Tibial nerve (tissue), 4 donors: Measurements from ENCODE around the gene TMCO6. TPM values are rescaled to one million over a fixed set of nuclear protein-coding genes. Genes with fewer than 3 reads are reported as not detected.

Experiments used
- DNase-seq, 2 donors: peaks; one replicate each; pipeline ENCODE4 v3.0.0-alpha.2; 2019; ENCODE audit warnings: low spot score in 2 of 2
- H3K27ac ChIP-seq, 4 donors: fragments of 200-600 bp; sonication (generic) in 3 of 4; one replicate each; pipeline ENCODE4 v1.5.1; 2017 to 2019; ENCODE audit warnings: mild to moderate bottlenecking in 1 of 4
- H3K27me3 ChIP-seq, 2 donors: fragments of 200-600 bp; sonication (generic) in 1 of 2; one replicate each; pipeline versions ENCODE4 v1.5.1 to v1.6.0; 2017 to 2019
- H3K36me3 ChIP-seq, 3 donors: fragments of 200-600 bp; sonication (generic); one replicate each; pipeline ENCODE4 v1.5.1; 2018 to 2019
- H3K4me1 ChIP-seq, 4 donors: fragments of 200-600 bp; sonication (generic) in 3 of 4; one replicate each; pipeline ENCODE4 v1.5.1; 2017 to 2019
- H3K4me3 ChIP-seq, 4 donors: fragments of 200-600 bp; sonication (generic) in 3 of 4; one replicate each; pipeline ENCODE4 v1.5.1; 2017 to 2019; ENCODE audit warnings: mild to moderate bottlenecking in 1 of 4, moderate library complexity in 1 of 4
- H3K9me3 ChIP-seq, 4 donors: fragments of 200-600 bp; sonication (generic) in 3 of 4; one replicate each; pipeline ENCODE4 v1.5.1; 2017 to 2019
- EP300 ChIP-seq, 2 donors: sonication (generic); formaldehyde crosslinking; IDR thresholded peaks; one replicate each; pipeline ENCODE4 v1.6.1; 2017; ENCODE audit warnings: antibody characterized with exemption in 2 of 2, mild to moderate bottlenecking in 1 of 2
- POLR2A ChIP-seq, 2 donors: fragments of 450-650 bp; IDR thresholded peaks; one replicate each; pipeline ENCODE4 v1.6.1; 2017; ENCODE audit warnings: antibody characterized with exemption in 2 of 2, mild to moderate bottlenecking in 2 of 2, moderate library complexity in 2 of 2
- WGBS, 2 donors: methylation state at CpG; one replicate each; pipeline ENCODE4 v1.1.5; 2018; 5-methylcytosine and 5-hydroxymethylcytosine counted together
- total RNA-seq, 4 donors: library from RNA; depleted of rRNA; stranded (reverse); fragments of >200 nt; gene quantifications; one replicate each; pipeline ENCODE4 v1.1.0, GENCODE V29; 2016
- TF ChIP-seq, protein P1 (sequence below), 5 experiments: fragments of 200-600 bp in 3 of 5; fragments of 450-650 bp in 2 of 5; sonication (generic) in 3 of 5; IDR thresholded peaks; one replicate each; pipeline ENCODE4 v1.5.1; 2016 to 2019; ENCODE audit warnings: antibody characterized with exemption in 5 of 5, mild to moderate bottlenecking in 3 of 5, moderate library complexity in 2 of 5

TMCO6 gene
- total RNA-seq, 4 donors from 2014 or later: 72.8 to 129 (median 93.0) TPM

- H3K4me1 ChIP-seq: no peaks in the 10 kb centered on the region
- H3K36me3 ChIP-seq: peaks cover 3 to 99% (median 7%) of the 10 kb centered on the region in 3 donors
- H3K4me3 ChIP-seq: no peak overlapping the region
- DNase-seq: no peak
- H3K9me3 ChIP-seq: no peaks in the 10 kb centered on the region
- WGBS, 2 donors: 91 to 100% methylated on average over 2 to 3 of the region's 3 CpGs
- TF ChIP-seq EP300 (IDR thresholded peaks at IDR 0.05) (no peak), POLR2A (IDR thresholded peaks at IDR 0.05) (no peak)
- TF ChIP-seq, protein P1, sequence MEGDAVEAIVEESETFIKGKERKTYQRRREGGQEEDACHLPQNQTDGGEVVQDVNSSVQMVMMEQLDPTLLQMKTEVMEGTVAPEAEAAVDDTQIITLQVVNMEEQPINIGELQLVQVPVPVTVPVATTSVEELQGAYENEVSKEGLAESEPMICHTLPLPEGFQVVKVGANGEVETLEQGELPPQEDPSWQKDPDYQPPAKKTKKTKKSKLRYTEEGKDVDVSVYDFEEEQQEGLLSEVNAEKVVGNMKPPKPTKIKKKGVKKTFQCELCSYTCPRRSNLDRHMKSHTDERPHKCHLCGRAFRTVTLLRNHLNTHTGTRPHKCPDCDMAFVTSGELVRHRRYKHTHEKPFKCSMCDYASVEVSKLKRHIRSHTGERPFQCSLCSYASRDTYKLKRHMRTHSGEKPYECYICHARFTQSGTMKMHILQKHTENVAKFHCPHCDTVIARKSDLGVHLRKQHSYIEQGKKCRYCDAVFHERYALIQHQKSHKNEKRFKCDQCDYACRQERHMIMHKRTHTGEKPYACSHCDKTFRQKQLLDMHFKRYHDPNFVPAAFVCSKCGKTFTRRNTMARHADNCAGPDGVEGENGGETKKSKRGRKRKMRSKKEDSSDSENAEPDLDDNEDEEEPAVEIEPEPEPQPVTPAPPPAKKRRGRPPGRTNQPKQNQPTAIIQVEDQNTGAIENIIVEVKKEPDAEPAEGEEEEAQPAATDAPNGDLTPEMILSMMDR (IDR thresholded peaks at IDR 0.05): no peak
- no peak overlapping the region for H3K27ac ChIP-seq
- no peaks in the 10 kb centered on the region for H3K27me3 ChIP-seq
Measured at GRCh38 chr5:140677947-140678346, 38.7 kb downstream of the TMCO6 start.

- Histone ChIP-seq H3K9me3 (no peaks in the 10 kb centered on the region), H3K36me3 (peaks cover 3 to 99% (median 7%) of the 10 kb centered on the region in 3 donors), H3K4me3 (no peak overlapping the region), H3K27me3 (no peaks in the 10 kb centered on the region), H3K4me1 (no peaks in the 10 kb centered on the region), H3K27ac (no peak overlapping the region)
- 96% methylated on average over 7 of the region's 7 CpGs for WGBS, 2 donors
- no peak for DNase-seq
- TF ChIP-seq EP300 (IDR thresholded peaks at IDR 0.05): no peak
- TF ChIP-seq, protein P1 (IDR thresholded peaks at IDR 0.05): no peak
- TF ChIP-seq POLR2A (IDR thresholded peaks at IDR 0.05): no peak
Measured at GRCh38 chr5:140678993-140679392, 39.7 kb downstream of the TMCO6 start.

GRCh38 chr5:140690376-140690932 is 51.2 kb downstream of the TMCO6 start:
- no peak for DNase-seq
- no peaks in the 10 kb centered on the region for H3K9me3 ChIP-seq
- H3K4me3 ChIP-seq: peak overlapping the region; percentile 51 to 91 (median 78)
- peaks cover 0 to 58% (median under 1%) of the 10 kb centered on the region in 3 donors for H3K36me3 ChIP-seq
- 55 to 59% methylated on average over 8 of the region's 8 CpGs for WGBS, 2 donors
- H3K27me3 ChIP-seq: no peaks in the 10 kb centered on the region
- H3K4me1 ChIP-seq: peaks cover 0 to 38% (median 20%) of the 10 kb centered on the region in 4 donors
- no peak for TF ChIP-seq POLR2A (IDR thresholded peaks at IDR 0.05)
- TF ChIP-seq, protein P1 (IDR thresholded peaks at IDR 0.05): no peak
- no peak for TF ChIP-seq EP300 (IDR thresholded peaks at IDR 0.05)
- H3K27ac ChIP-seq: peak overlapping the region in 3 of 4 donors; percentile 85 to 89 (median 87)

DNA sequence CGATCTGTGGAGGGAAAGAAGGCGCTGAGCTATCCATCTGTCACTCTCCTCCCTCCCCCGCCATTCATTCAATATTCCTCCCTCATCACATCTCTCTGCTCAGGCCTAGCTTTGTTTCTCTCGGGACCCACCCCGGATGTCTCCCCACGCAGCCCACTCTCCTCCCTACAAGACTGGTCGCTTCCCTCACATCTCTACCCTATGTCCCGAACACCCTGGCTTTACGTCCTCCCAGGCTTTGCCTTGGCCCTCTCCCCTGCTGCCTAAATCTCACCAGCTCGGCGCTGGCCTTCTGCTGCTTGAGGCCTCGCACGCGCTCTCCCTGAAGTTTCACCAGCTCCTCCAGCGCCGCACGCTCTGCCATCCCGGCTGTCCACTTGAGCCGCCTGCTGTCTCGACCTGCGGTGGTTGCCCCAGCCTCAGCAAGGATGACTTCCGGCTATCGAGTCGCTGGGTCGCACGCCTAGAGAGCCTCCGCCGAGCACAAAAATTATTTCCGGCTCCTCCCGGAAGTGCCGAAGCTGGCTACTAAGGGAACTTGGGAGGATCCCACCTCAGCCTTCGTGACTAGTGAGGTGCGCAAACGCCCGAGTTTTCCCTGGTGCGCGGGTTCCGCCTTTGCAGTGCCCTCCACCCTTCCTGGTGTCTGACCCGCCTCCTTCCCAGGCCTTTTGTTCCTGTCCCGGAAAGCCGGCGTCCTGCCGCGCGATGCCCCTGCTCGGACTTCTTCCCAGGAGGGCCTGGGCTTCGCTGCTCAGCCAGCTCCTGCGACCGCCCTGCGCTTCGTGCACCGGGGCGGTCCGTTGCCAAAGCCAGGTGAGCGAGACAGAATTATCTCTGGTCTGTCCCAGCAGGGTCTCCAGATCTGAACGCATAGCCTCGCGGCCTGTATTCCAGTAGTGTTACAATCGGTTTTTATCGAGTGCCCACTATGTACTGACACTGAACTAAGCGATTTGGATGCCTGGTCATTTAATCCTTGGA is 52.0 kb downstream of the TMCO6 start, which contains the start of the genes HARS1 and HARS2:
Gene HARS1, minus strand, starts transcription at position 430 of the 984 bp plus-strand sequence. Its CDS starts 66 bp downstream, at position 364.
Gene HARS2, plus strand, starts transcription at position 515 of the 984 bp plus-strand sequence. Its CDS starts 194 bp downstream, at position 709.
- peak; percentile 72 to 79 for DNase-seq
- 0 to 1% methylated on average over 41 to 61 of the region's 61 CpGs for WGBS, 2 donors

More for the DNA sequence above, 52.0 kb downstream of the TMCO6 start, which contains the start of the genes HARS1 and HARS2:
- Histone ChIP-seq H3K4me3 (peak within 1 kb of the TSS; percentile 51 to 91 (median 78)), H3K9me3 (no peaks in the 10 kb centered on the region), H3K27ac (peak within 1 kb of the TSS in 3 of 4 donors; percentile 85 to 89 (median 87)), H3K36me3 (peaks cover 0 to 58% (median 8%) of the 10 kb centered on the region in 3 donors), H3K4me1 (peaks cover 0 to 38% (median 20%) of the 10 kb centered on the region in 4 donors), H3K27me3 (no peaks in the 10 kb centered on the region)
- TF ChIP-seq EP300 (IDR thresholded peaks at IDR 0.05) (peak; percentile 39 to 84), POLR2A (IDR thresholded peaks at IDR 0.05) (no peak)
- TF ChIP-seq, protein P1 (IDR thresholded peaks at IDR 0.05): peak in 1 of 5 experiments; percentile 32
